GM18505 (cell line): ENCODE measurements around the gene RTN4RL2.

ENCODE experiments used
- ATAC-seq: cut with Tn5 transposase; IDR thresholded peaks from one replicate; pipeline ENCODE4 v1.9.1; 2021; ENCODE audit not compliant: unreplicated experiment
- POLR2A ChIP-seq: IDR thresholded peaks from 4 replicates; pipeline ENCODE4 v1.6.1; 2011; ENCODE audit warnings: borderline replicate concordance; ENCODE audit not compliant: insufficient read depth, insufficient read length; ENCODE audit errors: extremely low read depth

RTN4RL2 gene

GRCh38 chr11:57460022-57460757 lies at the start of gene RTN4RL2:
RTN4RL2 (plus strand) TSS chr11:57460528; CDS start chr11:57460866, 338 bp downstream.
- no peak for TF ChIP-seq POLR2A
- peak; percentile 39 for ATAC-seq

GRCh38 chr11:57413681-57414080 lies 46.6 kb upstream of the RTN4RL2 start:
- TF ChIP-seq POLR2A, result no peak
- ATAC-seq, result no peak

- no peak for ATAC-seq
- TF ChIP-seq POLR2A, result no peak
Measured at GRCh38 chr11:57414612-57415212, 45.6 kb upstream of the RTN4RL2 start.

GRCh38 chr11:57416436-57416835 lies 43.9 kb upstream of the RTN4RL2 start:
- TF ChIP-seq POLR2A, result no peak
- ATAC-seq, result no peak

GRCh38 chr11:57417056-57417455 lies 43.3 kb upstream of the RTN4RL2 start:
- TF ChIP-seq POLR2A, result no peak
- ATAC-seq, result no peak

GRCh38 chr11:57418131-57418530 lies 42.2 kb upstream of the RTN4RL2 start:
- no peak for ATAC-seq
- TF ChIP-seq POLR2A, result no peak

GRCh38 chr11:57419146-57419545 lies 41.2 kb upstream of the RTN4RL2 start:
- ATAC-seq, result no peak
- TF ChIP-seq POLR2A, result no peak

GRCh38 chr11:57421066-57421465 lies 39.3 kb upstream of the RTN4RL2 start:
- TF ChIP-seq POLR2A, result no peak
- no peak for ATAC-seq

- ATAC-seq, result no peak
- no peak for TF ChIP-seq POLR2A
Measured at GRCh38 chr11:57421805-57422204, 38.5 kb upstream of the RTN4RL2 start.

GRCh38 chr11:57422669-57423068 lies 37.7 kb upstream of the RTN4RL2 start:
- TF ChIP-seq POLR2A, result peak; percentile 4
- ATAC-seq, result no peak

- no peak for ATAC-seq
- no peak for TF ChIP-seq POLR2A
Measured at GRCh38 chr11:57424137-57424791, 36.1 kb upstream of the RTN4RL2 start.

GRCh38 chr11:57424792-57425564 lies 35.4 kb upstream of the RTN4RL2 start:
- ATAC-seq, result peak; percentile 90
- TF ChIP-seq POLR2A, result peak; percentile 59

GRCh38 chr11:57425565-57426438 lies 34.5 kb upstream of the RTN4RL2 start:
- TF ChIP-seq POLR2A, result no peak
- no peak for ATAC-seq

- TF ChIP-seq POLR2A, result no peak
- no peak for ATAC-seq
Measured at GRCh38 chr11:57426439-57426928, 33.8 kb upstream of the RTN4RL2 start.
